ENCODE results near the gene RNF133.

RNF133 gene, protein sequence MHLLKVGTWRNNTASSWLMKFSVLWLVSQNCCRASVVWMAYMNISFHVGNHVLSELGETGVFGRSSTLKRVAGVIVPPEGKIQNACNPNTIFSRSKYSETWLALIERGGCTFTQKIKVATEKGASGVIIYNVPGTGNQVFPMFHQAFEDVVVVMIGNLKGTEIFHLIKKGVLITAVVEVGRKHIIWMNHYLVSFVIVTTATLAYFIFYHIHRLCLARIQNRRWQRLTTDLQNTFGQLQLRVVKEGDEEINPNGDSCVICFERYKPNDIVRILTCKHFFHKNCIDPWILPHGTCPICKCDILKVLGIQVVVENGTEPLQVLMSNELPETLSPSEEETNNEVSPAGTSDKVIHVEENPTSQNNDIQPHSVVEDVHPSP

DNA sequence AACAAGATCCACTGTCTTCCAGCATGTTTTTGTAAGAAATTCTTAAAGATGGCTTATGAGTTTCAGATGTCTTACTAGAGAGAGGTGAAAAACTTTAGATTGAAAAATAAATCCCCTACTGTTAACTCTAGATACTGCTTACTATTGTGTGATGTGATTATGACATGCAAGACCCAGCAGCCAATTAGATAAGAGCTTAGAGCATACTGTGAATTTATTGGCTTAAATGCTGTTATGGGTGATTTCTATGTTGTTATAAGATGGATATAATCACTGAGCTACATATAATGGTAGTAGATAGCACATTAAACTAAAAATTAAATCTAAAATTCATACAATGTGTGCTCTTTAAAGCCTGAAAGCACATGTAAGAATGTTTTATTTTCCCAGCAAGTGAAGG, at the start of gene RNF133:
Gene RNF133 (minus strand): TSS at position 101 of the 400 bp plus-strand sequence. CDS start 199 bp downstream, outside the sequence.
- DNase-seq = no peak

DNA sequence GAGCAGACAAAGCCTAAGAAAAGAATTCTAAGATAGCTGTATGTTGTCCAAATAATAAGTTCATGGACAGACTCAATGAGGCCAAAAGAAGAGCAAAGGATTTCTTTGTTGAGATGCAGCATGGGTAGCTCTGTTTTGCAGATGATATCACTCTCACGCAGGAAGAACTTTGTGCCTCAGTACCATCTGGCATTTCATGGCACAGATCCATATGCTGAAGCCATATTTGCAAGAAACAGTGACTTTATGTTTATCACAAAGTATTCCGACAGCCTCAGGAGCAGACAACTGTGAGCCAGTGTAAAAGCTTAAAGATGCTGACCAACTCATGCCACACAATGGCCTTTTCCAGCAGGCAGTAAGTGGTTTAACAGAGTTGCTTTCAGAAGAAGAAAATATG, 49.3 kb upstream of the RNF133 start:
- DNase-seq = no peak

DNA sequence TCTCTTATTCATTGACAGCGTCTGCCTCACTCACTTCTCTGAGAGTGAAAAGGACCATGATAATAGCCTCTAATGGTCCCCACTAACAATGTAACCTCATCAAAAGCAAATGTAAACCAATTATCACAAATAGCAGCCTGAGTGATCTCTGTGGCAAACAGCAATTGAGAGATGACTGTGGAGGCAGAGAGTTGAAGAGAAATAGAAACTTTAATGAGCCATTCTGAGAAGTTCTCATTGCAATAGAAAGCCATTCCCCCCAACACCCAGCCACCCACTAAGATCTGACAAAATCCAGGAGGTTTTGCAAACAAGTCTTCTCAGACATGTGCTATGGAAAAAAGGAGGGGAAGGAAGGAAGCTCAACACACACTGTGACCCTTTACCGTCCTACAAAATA, 48.0 kb upstream of the RNF133 start:
- no peak for DNase-seq

DNA sequence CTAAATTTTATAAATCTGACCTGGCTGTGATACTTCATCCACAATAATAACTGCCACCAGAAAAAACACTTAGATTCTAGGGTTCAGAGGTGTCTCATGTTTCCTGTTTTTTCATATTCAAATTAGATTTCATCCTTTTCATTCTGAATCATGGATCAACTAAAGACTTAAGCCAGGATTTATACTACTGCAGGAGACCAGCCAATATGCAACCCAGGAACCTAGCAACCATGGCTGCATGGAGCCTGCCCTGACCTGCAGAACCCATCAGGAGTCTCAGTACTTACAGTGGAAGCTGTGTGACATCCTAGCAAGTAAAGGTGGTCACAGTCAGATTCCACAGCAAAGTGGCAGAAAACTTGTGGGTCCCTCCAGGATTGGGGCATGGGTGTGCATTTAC, 44.3 kb upstream of the RNF133 start:
- DNase-seq = no peak

DNA sequence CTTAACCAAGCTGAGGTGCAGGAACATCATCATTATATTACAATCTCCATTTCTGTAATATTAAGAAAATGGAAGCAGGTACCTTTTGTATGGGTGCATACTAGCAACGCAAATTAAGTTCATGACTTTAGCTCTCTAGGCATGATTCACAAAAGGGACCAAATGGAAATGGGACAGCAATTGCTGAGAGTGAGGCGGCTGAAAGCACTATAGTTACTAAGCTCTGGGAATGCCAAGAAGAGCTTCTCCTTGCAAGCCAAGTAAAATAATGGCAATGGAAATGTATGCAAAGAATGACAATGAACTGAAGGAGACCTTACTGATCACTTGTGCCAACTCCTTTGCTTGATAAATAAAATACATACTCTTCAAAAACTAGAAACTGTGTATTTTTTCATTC, 40.0 kb upstream of the RNF133 start:
- no peak for DNase-seq

DNA sequence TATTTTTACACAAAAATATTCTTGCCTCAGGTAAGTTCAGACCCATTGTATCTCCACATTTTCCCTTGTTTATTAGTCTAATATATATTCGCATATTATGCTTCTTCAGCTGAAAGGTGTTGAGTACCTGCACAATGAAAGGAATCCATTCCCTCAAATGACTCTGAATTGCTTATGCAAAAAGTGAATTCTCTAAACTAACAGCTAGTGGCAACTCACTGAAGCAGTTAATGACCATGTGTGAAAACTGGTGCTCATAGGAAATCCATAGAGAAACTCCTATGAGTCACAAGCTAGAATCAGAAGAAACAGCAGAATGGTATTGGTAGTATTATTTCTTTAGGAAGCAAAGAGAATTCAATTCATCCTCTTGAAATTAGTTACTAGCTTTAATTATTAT, 37.3 kb upstream of the RNF133 start:
- DNase-seq = no peak

DNA sequence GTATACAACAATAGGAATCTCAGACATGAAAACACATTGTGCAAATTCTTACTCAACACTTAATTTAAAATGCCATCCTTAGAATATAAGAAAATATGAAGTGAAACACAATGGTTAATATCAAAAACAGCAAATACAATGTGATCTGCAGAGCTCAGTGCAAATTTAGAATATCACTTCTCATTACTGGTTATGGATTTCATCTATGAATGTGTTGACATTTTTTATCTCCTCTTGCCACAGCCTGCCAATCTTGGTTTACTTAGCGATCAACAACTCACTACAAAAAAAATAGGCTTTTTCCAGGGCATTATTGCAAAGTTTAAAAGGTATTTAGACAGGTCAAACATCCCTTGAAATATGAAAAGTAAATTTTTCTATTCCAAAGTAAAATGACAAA, 28.8 kb upstream of the RNF133 start:
- DNase-seq = no peak

DNA sequence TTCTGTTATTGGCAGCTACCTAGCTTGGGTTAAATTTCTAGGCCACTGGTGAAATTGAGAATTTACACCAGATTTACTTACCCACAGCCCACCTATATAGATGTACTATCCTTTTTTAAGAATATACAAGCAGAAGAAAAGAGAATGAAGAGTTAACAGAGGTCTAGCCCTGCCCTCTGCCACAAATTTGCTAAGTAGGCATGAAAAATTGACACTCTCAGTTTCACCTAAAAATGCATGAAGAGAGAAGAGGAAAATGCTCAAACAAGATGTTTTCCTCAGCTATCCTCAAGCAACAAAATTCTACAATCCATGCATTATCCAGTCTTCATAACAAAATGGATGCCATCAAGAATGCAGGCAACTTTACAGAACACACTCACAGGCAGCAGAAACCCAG, 28.4 kb upstream of the RNF133 start:
- DNase-seq = no peak

DNA sequence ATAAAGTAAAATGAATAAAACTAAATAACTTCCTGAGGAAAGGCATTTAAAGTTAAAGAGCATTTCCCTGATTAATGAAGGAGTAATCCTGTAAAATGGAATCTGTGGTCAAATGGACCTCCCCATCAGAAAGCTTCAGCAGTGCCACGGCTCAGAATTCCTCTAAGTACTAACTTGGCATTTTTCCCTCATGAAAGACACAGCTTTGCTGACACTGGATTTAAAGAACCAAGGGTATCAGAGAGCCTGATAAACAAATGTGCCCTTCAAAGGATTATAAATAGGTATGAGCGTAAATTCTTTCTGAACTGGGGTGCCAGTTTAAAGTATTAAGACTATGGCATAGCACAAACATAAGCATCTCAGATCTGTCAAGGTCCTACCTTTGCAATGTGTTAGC, 28.0 kb upstream of the RNF133 start:
- DNase-seq = no peak

DNA sequence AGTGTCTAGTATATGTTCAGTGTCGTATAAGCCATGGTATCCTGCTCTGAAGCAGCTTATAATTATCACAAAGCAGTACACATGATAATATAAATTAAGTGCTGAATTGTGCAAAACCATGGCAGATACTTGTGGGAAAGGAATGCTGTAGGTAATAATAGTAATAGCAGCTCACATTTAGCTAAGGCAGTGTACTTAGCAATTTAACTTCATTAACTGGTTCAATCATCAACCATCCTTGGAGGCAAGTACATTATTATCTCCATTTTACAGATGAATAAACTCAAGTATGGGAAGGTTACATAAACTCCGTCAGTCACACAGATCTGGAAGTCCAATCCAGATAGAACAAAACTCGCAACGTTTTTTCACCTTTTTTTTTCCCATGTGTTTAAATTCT, 25.4 kb upstream of the RNF133 start:
- no peak for DNase-seq

DNA sequence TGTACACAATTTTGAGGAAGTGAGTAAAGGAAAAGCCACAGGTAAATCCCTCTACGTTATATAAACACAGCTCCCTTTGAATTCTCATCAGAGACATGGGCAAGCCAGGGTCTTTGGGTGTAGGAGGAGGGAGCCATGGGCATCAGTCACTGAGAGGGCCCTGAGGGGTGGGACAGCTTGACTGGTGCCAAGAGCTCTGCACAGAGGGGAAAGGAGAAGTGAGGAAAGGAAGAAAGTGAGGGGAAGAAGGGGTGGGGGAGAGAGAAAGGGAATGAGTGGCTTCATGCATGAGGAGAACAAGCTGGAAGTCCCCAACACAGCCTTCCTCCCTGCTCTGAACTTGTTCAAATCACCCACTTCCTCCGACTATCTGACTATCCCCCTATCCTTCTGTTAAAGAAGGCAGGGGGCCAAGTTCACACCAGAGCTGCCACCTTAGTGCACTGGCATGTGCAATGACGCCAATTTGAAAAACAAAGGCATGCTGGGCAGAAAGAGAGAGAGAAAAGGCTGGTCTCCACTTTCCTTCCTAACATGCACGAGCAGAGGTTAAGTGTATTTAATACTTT, 20.2 kb upstream of the RNF133 start:
- DNase-seq = no peak

DNA sequence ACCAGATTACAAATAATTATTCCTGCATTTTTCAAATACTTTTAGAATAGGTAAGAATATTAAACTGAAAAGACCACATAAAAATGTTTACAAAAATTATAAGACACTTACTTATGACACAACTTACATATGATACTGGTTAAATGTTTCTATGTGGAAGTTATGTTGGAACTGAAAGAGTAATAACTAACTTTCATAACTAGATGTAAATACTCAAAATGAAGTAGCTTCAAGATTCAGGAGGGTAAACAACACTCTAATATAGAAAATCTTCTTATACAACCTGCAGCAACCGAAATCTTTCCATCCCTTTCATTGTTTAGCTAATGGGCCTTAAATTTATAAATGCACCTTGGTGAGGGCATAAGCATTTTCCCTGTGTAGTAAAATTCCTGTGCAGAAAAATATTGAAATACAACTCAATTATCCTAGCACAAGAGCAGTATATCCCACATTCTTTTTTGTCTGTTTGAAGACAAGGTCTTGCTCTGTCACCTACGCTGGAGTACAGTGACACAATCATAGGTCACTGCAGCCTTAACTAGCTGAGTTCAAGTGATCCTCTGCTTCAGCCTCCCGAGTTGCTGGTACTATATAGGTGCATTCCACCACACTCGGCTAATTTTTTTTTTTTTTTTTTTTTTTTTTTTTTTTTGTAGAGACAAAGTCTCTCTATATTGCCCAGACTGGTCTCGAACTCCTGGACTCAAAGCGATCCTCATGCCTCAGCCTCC, 18.6 kb upstream of the RNF133 start:
- no peak for DNase-seq

DNA sequence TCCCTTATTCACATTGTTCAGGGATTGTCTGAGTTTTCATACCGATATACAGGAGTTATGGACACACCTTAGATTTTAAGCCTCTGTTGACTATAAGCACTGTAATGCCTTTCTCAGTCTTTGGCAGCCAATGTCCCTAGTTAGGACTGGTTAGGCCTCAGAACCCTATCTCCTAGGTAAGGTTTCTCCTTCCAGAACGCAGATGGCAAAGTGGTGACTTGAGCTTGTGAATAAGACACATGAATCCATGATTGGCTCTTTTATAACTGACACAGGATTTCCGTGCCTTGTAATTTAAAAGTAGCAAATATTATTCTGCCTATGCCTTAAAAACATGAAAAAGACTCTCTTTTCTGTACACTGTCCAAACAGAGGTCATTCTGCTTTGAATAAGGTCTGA, 16.3 kb upstream of the RNF133 start:
- no peak for DNase-seq

DNA sequence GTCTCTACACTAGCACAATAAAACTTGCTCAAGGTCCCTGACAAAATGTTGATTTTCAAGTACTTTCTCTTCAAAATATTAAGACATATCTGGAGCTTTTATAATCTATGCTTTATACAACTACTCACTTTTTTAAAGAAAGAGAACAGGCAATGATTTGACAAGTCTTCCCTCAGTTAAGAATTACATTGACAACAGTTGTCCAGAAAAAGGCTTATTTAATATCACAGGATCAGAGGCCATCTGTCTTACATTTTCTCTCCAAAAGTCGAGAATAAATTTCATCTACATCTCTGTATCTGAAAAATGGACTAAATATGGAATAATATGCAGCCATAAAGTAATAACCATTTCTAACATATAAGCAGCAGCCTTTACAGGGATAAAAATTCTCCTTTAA, 12.0 kb upstream of the RNF133 start:
- DNase-seq = no peak

DNA sequence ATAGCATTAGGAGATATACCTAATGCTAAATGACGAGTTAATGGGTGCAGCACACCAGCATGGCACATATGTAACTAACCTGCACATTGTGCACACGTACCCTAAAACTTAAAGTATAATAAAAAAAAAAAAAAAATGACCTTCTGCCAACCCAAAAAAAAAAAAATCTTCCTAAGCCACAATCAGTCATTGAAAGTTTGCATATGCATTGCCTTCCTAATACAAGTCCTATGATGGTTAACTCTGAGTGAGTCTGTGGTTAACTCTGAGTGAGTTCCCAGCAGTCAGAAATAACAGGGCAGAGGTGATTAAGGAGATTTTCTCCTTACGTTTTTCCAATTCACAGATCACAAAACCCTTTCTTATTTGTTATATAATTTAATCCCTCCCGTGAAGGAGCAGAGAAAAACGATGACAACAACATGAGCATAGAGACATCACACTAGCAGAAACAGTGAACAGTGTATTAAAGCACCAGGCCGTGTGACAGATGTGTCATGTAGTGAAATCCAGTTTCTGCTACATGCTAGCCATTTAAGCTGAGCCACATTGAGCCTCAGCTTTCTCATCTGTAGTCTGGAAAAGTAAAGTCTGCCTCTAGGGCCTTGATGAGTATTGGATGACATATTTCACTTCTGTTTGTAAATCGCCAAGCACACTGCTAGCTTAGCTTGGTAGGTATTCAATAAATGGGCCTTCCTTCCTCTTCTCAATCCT, 11.2 kb upstream of the RNF133 start:
- no peak for DNase-seq

DNA sequence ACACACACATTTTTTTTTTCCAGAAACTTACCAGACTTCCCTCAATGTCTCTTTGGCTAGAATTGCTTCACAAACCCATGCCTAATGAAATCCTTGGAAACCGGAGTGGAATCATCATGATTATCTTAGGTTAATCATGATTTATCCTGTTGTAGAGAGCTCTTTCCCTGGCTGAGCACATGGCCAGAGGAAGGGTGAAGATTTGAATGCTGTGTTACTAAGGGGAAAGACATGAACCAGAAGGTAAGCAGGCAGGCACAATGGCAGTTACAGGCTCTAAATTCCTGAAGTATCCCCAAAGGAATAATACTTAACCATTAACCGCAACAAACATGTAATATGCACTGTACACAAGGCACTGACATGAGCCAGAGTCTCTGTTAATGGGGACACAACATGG, 7.9 kb upstream of the RNF133 start:
- DNase-seq = no peak

DNA sequence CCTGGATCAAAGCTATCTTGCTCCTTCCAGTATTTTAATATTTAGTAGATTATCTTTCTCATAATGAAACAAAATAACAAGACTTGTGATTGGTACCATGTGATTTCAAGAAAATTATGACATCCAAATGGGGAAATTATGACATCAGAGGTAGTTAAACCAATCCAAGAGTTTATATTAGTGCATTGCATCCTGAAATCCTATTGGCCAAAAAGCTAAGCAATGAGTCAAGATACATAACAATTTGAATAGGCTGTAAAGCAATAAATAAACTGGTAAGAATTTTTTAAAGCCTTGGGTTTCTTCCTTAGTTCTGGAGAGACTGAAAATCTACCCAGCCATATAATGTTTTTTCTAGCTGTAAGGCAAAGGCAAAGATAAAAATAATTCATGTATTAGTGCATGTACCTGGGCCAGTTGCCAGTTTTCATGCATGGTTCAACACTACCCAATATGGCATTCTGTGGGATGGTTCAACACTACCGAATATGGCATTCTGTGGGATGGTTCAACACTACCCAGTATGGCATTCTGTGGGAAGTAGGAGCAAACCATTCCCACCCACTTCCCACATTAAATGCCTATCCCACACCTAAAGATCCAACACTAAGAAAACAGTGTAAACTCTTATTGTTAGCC, 4.1 kb upstream of the RNF133 start, which contains the start of gene RNF148:
Gene RNF148 (minus strand): TSS at position 51 of the 639 bp plus-strand sequence. CDS start 172 bp downstream, outside the sequence.
- no peak for DNase-seq

DNA sequence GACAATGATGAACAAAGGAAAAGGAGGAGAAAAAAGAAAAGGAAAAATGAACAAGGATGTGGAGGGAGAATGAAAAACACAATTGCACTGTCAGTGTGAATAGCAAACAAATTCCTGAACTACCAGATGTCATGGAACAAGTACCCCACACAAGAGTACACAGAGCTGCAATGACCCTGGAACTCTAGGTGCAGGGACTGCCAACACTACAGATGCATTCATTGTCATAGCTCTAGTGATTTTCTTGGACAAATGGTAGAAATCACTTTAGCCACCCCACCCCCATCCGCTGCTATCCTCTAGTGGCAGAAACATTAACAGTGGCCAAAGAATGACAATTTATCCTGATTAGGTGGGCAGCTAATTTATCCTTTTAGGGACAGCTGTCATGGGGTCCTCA, 3.1 kb downstream of the RNF133 start:
- DNase-seq = no peak

DNA sequence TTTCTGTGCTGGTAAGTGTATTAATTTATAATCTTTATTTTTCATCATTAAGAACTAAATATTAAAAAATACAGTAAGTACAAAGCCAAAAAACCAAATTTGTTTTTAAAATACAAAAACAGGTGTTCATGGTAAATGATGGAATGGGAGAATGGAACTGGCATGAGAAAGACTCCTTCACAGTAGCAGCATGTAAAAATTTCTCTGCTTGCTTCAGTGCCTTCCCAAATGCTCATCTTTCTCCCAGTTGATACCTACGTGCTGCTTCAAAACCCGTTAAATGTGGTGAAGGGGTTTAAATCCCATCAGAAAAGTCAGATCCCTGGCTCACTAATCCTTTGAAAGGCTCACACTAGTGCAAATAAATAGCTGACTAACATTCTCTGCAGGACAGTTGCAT, 4.2 kb downstream of the RNF133 start:
- no peak for DNase-seq

DNA sequence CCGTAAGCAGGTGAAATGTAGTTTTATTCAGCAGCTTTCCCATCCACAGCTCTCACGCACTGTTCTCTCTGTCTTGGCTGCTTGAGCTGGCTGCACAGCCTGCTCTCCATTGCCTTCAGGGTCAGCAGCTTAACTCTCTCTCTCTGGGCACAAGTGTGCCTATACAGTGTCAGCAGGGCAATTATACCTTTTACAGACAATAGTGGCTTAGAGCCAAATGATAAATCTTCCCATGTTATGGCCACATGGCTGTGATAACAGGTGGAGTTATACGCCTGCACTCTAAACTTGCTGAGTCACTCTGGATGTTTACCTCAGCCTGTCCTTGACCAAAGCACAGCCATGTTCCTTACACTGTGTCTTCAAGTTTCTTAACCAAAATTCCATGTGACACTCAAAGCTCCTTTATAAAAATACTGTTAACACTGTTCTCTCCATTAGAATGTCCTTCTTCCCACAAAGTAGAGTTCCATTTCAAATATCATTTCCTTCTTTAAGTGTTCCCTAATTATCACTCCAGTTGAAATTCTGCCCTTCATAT, 6.1 kb downstream of the RNF133 start:
- DNase-seq = no peak

DNA sequence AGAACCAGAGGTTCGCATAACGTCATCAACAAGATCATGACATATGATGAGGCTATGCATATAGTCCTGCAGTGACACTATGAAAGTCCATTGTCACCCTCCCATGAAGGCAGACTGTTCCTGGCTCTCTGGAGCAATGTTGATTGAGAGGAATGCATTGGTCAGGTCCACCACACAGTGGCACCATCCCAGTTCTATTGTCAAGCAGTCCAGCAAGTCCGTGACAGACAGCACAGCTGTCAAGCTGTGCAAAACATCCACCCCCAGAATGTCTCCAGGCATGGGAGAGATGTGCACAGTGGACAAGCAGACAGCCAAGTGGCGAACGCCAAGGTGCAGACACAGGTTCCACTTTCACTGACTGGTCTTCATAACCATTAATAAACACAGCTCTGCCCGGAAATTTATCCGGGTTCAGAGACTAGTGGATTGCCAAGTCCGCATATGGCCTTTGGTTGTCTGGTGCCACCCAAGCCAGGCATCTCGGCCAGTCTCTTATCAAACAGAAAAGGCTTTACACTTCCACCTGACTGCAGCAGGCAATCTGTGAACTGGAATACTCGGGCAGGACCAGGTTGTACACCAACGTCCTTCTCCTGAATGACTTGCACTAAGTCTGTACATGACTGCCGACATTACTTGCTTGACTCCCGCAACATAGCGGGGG, 7.2 kb downstream of the RNF133 start:
- DNase-seq = no peak

Measured in 8988T (cell line).